ENCODE data around the gene NKTR. TPM values are rescaled to one million over a fixed set of nuclear protein-coding genes. Genes with fewer than 3 reads are reported as not detected.

The NKTR gene
- polyA plus RNA-seq, 1 of the 3 experiments (the other 2 are of a cell fraction): 19.2 TPM

DNA sequence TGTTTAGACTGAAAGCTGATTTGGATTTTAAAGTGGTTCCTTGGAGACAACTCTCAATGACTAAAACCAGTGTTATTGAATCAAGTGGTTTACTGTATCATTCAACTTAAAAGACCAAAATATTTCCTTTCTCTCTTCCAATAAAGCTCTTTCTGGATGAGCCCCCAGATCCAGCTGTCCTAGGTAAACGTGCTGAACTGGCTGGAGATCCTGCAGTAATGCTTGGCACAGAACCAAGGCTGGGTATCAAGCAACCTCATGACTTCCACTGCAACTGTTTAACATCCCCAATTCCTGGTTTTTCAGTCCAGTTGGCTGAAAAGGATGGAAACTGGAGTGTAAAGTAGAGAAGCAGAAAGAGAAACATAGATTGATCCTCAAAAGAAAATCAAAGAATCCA lies 47.7 kb upstream of the NKTR start:
- ChIA-PET CTCF (interaction anchor here (0.6 to 7.3 kb wide), 8 partner anchors 14 to 306 kb away, joined by 3 to 60 read pairs (median 4); no protein-coding TSS in a partner anchor), POLR2A (no interaction called here)

More for the DNA sequence above, 47.7 kb upstream of the NKTR start:
- WGBS (ENCODE audit: low lambda C conversion rate): 36% methylated on average over 1 of the region's 1 CpG
- no peak overlapping the region for H2AFZ ChIP-seq (ENCODE audit: low read depth)
- H3K9ac ChIP-seq: no peak overlapping the region
- H3K9me3 ChIP-seq: no peaks in the 10 kb centered on the region
- H4K20me1 ChIP-seq (ENCODE audit: insufficient read depth): no peaks in the 10 kb centered on the region
- no peak overlapping the region for H3K27ac ChIP-seq (ENCODE audit: low read depth in 2 of 2, low read length in 1 of 2)
- no peak for DNase-seq
- no peaks in the 10 kb centered on the region for H3K79me2 ChIP-seq (ENCODE audit: insufficient read depth)
- H3K4me3 ChIP-seq (ENCODE audit: low read depth in 2 of 2, low read length in 1 of 2): no peak overlapping the region
- H3K36me3 ChIP-seq (replicated peaks in 1 of 2; ENCODE audit: control insufficient read depth in 1 of 2, insufficient read depth in 2 of 2, low read length in 1 of 2): peaks cover 62 to 66% of the 10 kb centered on the region in 2 experiments
- TF ChIP-seq NFIC (IDR thresholded peaks at IDR 0.05; ENCODE audit: borderline replicate concordance): no peak
- TF ChIP-seq, protein P1, sequence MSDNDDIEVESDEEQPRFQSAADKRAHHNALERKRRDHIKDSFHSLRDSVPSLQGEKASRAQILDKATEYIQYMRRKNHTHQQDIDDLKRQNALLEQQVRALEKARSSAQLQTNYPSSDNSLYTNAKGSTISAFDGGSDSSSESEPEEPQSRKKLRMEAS (IDR thresholded peaks at IDR 0.05; ENCODE audit: low read depth): no peak
- TF ChIP-seq, protein P2, sequence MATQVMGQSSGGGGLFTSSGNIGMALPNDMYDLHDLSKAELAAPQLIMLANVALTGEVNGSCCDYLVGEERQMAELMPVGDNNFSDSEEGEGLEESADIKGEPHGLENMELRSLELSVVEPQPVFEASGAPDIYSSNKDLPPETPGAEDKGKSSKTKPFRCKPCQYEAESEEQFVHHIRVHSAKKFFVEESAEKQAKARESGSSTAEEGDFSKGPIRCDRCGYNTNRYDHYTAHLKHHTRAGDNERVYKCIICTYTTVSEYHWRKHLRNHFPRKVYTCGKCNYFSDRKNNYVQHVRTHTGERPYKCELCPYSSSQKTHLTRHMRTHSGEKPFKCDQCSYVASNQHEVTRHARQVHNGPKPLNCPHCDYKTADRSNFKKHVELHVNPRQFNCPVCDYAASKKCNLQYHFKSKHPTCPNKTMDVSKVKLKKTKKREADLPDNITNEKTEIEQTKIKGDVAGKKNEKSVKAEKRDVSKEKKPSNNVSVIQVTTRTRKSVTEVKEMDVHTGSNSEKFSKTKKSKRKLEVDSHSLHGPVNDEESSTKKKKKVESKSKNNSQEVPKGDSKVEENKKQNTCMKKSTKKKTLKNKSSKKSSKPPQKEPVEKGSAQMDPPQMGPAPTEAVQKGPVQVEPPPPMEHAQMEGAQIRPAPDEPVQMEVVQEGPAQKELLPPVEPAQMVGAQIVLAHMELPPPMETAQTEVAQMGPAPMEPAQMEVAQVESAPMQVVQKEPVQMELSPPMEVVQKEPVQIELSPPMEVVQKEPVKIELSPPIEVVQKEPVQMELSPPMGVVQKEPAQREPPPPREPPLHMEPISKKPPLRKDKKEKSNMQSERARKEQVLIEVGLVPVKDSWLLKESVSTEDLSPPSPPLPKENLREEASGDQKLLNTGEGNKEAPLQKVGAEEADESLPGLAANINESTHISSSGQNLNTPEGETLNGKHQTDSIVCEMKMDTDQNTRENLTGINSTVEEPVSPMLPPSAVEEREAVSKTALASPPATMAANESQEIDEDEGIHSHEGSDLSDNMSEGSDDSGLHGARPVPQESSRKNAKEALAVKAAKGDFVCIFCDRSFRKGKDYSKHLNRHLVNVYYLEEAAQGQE (IDR thresholded peaks at IDR 0.05; ENCODE audit: low read depth, low read length): no peak
- TF ChIP-seq EP300 (IDR thresholded peaks at IDR 0.05; ENCODE audit: borderline replicate concordance in 1 of 2, low read depth in 1 of 2, low read length in 1 of 2): no peak
- no peak for TF ChIP-seq ELF1 (IDR thresholded peaks at IDR 0.05)
- TF ChIP-seq GATA2 (CRISPR knock-in tag; IDR thresholded peaks at IDR 0.05): no peak
- TF ChIP-seq GABPA (IDR thresholded peaks at IDR 0.05; ENCODE audit: low read depth): no peak
- TF ChIP-seq, protein P3, sequence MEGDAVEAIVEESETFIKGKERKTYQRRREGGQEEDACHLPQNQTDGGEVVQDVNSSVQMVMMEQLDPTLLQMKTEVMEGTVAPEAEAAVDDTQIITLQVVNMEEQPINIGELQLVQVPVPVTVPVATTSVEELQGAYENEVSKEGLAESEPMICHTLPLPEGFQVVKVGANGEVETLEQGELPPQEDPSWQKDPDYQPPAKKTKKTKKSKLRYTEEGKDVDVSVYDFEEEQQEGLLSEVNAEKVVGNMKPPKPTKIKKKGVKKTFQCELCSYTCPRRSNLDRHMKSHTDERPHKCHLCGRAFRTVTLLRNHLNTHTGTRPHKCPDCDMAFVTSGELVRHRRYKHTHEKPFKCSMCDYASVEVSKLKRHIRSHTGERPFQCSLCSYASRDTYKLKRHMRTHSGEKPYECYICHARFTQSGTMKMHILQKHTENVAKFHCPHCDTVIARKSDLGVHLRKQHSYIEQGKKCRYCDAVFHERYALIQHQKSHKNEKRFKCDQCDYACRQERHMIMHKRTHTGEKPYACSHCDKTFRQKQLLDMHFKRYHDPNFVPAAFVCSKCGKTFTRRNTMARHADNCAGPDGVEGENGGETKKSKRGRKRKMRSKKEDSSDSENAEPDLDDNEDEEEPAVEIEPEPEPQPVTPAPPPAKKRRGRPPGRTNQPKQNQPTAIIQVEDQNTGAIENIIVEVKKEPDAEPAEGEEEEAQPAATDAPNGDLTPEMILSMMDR (IDR thresholded peaks at IDR 0.05): no peak
- TF ChIP-seq JUND (IDR thresholded peaks at IDR 0.05): no peak
- TF ChIP-seq YY1 (IDR thresholded peaks at IDR 0.05; ENCODE audit: low read depth): no peak
- no peak for TF ChIP-seq TEAD4 (IDR thresholded peaks at IDR 0.05; ENCODE audit: borderline replicate concordance, insufficient read depth)
- TF ChIP-seq MXI1 (IDR thresholded peaks at IDR 0.05; ENCODE audit: low read depth, low read length): no peak
- no peak for TF ChIP-seq RXRA (IDR thresholded peaks at IDR 0.05; ENCODE audit: borderline replicate concordance, low read depth)
- no peak for TF ChIP-seq SIN3A (IDR thresholded peaks at IDR 0.05; ENCODE audit: borderline replicate concordance, low read depth, low read length)
- no peak for TF ChIP-seq RAD21 (IDR thresholded peaks at IDR 0.05; ENCODE audit: low read length)
- TF ChIP-seq, protein P4, sequence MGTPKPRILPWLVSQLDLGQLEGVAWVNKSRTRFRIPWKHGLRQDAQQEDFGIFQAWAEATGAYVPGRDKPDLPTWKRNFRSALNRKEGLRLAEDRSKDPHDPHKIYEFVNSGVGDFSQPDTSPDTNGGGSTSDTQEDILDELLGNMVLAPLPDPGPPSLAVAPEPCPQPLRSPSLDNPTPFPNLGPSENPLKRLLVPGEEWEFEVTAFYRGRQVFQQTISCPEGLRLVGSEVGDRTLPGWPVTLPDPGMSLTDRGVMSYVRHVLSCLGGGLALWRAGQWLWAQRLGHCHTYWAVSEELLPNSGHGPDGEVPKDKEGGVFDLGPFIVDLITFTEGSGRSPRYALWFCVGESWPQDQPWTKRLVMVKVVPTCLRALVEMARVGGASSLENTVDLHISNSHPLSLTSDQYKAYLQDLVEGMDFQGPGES (IDR thresholded peaks at IDR 0.05; ENCODE audit: low read depth, low read length): no peak
- TF ChIP-seq RFX5 (IDR thresholded peaks at IDR 0.05; ENCODE audit: low read length): no peak
- no peak for TF ChIP-seq FOSL2 (IDR thresholded peaks at IDR 0.05; ENCODE audit: borderline replicate concordance, low read depth)
- no peak for TF ChIP-seq NRF1 (IDR thresholded peaks at IDR 0.05; ENCODE audit: low read depth, low read length)
- no peak for TF ChIP-seq SMC3 (IDR thresholded peaks at IDR 0.05; ENCODE audit: low read depth, low read length)
- no peaks in the 10 kb centered on the region; a peak in 1 of 4 replicates for H3K4me1 ChIP-seq (ENCODE audit: control insufficient read depth in 1 of 2, insufficient read depth in 2 of 2, low read depth in 1 of 2, low read length in 1 of 2)
- H3F3A ChIP-seq (replicated peaks; ENCODE audit: insufficient read depth): peaks cover 10% of the 10 kb centered on the region
- no peaks in the 10 kb centered on the region for H3K9me2 ChIP-seq
- no peak overlapping the region for H3K4me2 ChIP-seq
- H3K27me3 ChIP-seq (ENCODE audit: insufficient read depth): no peaks in the 10 kb centered on the region
